Epithelial cell of proximal tubule (primary cell): ENCODE results near the gene KIF5A. TPM values are rescaled to one million over a fixed set of nuclear protein-coding genes. Genes with fewer than 3 reads are reported as not detected.

ENCODE experiments used
- DNase-seq: peaks from one replicate; pipeline ENCODE4 v3.0.0-alpha.2; 2011; ENCODE audit warnings: low read depth
- H3K4me3 ChIP-seq: 2 replicates; pipeline ENCODE4 v1.5.1; 2011; ENCODE audit warnings: low read depth, mild to moderate bottlenecking, low read length
- CTCF ChIP-seq: conservative IDR thresholded peaks from 2 replicates; pipeline ENCODE4 v1.5.1; 2012; ENCODE audit warnings: low read depth, mild to moderate bottlenecking, low read length
- total RNA-seq: library from RNA; depleted of rRNA; stranded (reverse); fragments of >200 nt; gene quantifications from 2 replicates; pipeline ENCODE4 v1.2.3, GENCODE V29; 2015

The KIF5A gene
- total RNA-seq, 1 donor from 2014 or later, result 0.46 TPM

DNA sequence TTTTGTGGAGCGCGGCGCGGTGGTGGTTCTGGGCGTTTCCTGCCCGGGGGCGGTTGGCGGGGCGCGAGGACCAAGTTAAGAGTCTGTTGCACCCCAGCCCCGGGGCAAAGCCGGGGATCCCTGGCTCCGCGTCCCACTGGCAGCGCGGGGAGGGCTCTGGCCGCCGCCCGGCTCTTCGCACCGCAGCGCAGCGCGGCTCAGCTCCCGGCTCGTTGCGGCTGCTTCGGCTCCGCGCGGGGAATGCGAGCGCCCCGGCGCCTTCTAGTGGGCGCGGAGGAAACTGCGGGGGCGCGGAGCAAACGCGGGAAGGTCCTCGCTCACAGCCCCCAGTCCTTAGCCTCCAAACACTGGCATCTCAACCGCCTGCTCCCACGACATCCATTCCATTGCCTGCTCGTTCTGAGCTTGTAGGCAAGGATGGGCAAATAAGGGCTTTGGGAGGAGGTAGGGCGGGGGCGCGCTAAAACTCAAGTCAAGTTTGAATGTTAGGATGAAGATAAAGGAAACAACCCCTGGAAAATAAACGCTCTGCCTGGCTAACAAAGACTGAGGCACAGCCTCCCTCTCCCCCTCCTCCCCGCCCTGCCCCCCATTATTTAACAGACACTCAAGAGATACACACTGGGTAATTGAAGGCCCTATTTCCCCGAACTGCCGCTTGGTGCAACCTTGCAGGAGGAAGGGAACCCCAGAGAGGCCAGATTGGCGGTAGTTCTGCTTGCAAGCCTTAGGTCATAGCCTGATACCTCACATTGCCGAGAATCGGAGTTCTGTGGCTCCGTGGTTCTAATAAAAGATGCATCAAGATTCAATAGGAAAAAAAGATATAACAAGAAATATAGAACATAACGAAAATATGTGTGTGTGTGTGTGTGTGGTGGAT is 83.4 kb downstream of the KIF5A start, which contains the start of gene B4GALNT1:
B4GALNT1 (minus strand) TSS at position 244 of the 883 bp plus-strand sequence. CDS start 1,069 bp downstream, outside the sequence.
- DNase-seq, result no peak

More for the DNA sequence above, 83.4 kb downstream of the KIF5A start, which contains the start of gene B4GALNT1:
- peak within 1 kb of the TSS; percentile 46 for H3K4me3 ChIP-seq
- TF ChIP-seq CTCF, result peak; percentile 72

Other genes with a start within 250 kb of the KIF5A start
- gene R3HDM2, start 119.0 kb upstream of the KIF5A start, total RNA-seq, result 10.5 and 12.5 TPM in 2 replicates
- gene INHBC, start 115.3 kb upstream of the KIF5A start, total RNA-seq, result not detected in 2 replicates
- gene INHBE, start 94.7 kb upstream of the KIF5A start, total RNA-seq, result 0.29 TPM in 1 of 2 replicates, not detected in the other
- gene GLI1, start 90.3 kb upstream of the KIF5A start, total RNA-seq, result 0.51 TPM in 1 of 2 replicates, not detected in the other
- gene ARHGAP9, start 70.2 kb upstream of the KIF5A start, total RNA-seq, result 0.29 and 1.2 TPM in 2 replicates
- 107 and 151 TPM in 2 replicates for gene MARS1, start 62.0 kb upstream of the KIF5A start, total RNA-seq
- 13.5 and 20.2 TPM in 2 replicates for gene DDIT3, start 29.5 kb upstream of the KIF5A start, total RNA-seq
- gene MBD6, start 27.2 kb upstream of the KIF5A start, total RNA-seq, result 3.5 and 6.3 TPM in 2 replicates
- 140 and 202 TPM in 2 replicates for gene DCTN2, start 2.9 kb upstream of the KIF5A start, total RNA-seq
- gene PIP4K2C, start 41.1 kb downstream of the KIF5A start, total RNA-seq, result 34.2 and 46.6 TPM in 2 replicates
- gene DTX3, start 54.8 kb downstream of the KIF5A start, total RNA-seq, result 8.0 and 8.1 TPM in 2 replicates
- gene ARHGEF25, start 61.4 kb downstream of the KIF5A start, total RNA-seq, result 1.3 and 6.2 TPM in 2 replicates
- 0.14 and 0.69 TPM in 2 replicates for gene B4GALNT1, start 83.2 kb downstream of the KIF5A start, total RNA-seq
- 92.7 and 101 TPM in 2 replicates for gene OS9, start 144.1 kb downstream of the KIF5A start, total RNA-seq
- under 0.01 TPM in 1 of 2 replicates, not detected in the other for gene AGAP2, start 188.7 kb downstream of the KIF5A start, total RNA-seq
- gene TSPAN31, start 195.0 kb downstream of the KIF5A start, total RNA-seq, result 31.6 and 40.4 TPM in 2 replicates
- gene CDK4, start 202.3 kb downstream of the KIF5A start, total RNA-seq, result 178 and 363 TPM in 2 replicates
- 4.5 and 4.7 TPM in 2 replicates for gene MARCHF9, start 205.1 kb downstream of the KIF5A start, total RNA-seq
- gene CYP27B1, start 217.0 kb downstream of the KIF5A start, total RNA-seq, result 0.87 and 3.6 TPM in 2 replicates
- 27.3 and 43.2 TPM in 2 replicates for gene METTL1, start 222.1 kb downstream of the KIF5A start, total RNA-seq
- 4.2 and 11.2 TPM in 2 replicates for gene EEF1AKMT3, start 222.6 kb downstream of the KIF5A start, total RNA-seq
- 30.6 and 42.8 TPM in 2 replicates for gene TSFM, start 232.7 kb downstream of the KIF5A start, total RNA-seq